HG02571 (cell line): ENCODE measurements around the gene TMEM270.
"Not testable (repeated sequence)": the region's sequence is repeated elsewhere in the genome, so short reads cannot be mapped to it uniquely, and the experiment has no call there.

Experiments used
- ATAC-seq: cut with Tn5 transposase; IDR thresholded peaks from one replicate; pipeline ENCODE4 v1.9.1; 2021; ENCODE audit warnings: mild to moderate bottlenecking, moderate library complexity; ENCODE audit not compliant: unreplicated experiment

TMEM270 gene, protein sequence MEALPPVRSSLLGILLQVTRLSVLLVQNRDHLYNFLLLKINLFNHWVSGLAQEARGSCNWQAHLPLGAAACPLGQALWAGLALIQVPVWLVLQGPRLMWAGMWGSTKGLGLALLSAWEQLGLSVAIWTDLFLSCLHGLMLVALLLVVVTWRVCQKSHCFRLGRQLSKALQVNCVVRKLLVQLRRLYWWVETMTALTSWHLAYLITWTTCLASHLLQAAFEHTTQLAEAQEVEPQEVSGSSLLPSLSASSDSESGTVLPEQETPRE

DNA sequence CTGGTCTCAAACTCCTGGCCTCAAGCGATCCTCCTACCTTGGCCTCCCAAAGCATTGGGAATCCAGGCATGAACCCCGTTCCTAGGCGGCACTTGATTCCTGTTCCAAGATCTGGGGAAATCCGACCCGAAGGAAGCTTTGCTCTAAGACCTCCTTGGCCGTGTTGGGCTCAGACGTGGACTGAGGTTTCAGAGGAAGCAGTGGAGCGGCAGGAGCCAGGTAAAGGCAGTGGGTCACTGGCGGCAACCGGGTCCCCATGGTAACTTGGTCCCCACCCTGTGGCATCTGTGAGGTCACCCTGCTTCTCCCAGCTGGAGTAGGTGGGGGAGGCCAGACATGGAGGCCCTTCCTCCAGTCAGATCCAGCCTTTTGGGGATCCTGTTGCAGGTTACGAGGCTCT is at the start of gene TMEM270:
Gene TMEM270, plus strand, starts transcription at position 301 of the 400 bp plus-strand sequence. Its CDS starts 36 bp downstream, at position 337.
- ATAC-seq: no peak

DNA sequence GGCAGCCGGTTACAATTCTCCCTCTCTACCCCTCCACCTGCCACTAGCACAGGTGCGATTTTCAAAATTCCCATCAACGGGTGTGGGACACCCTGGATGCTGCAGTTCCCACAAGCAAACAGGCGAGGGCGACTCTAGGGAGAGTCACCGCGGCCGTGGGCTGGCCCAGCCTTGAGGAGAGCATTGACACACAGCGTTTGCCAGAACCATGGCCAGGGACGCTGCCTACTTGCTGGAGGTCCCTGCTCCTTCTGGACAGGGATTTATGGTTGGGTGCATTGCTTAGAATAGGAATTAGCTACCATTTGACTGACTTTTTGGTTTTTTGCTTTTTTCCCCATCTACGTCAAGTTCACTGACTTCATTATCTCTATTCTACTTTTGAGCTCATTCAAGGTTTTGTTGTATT is 49.2 kb upstream of the TMEM270 start:
- ATAC-seq: no peak

DNA sequence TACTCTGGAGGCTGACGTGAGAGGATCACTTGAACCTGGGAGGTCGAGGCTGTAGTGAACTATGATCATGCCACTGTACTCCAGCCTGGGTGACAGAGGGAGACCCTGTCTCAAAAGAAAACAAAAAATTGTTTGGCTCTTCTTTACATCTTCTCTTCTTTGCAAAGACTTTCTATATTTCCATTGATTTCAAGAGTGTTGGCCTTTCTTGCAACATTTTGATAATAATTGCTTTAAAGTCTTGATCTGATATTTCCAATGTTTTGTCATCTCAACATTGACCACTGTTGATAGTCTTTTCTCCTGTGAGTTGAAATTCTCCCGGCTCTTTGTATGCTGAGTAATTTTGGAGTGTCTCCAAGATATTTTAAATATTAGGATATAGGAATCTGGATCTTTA is 48.0 kb upstream of the TMEM270 start:
- ATAC-seq: no peak

DNA sequence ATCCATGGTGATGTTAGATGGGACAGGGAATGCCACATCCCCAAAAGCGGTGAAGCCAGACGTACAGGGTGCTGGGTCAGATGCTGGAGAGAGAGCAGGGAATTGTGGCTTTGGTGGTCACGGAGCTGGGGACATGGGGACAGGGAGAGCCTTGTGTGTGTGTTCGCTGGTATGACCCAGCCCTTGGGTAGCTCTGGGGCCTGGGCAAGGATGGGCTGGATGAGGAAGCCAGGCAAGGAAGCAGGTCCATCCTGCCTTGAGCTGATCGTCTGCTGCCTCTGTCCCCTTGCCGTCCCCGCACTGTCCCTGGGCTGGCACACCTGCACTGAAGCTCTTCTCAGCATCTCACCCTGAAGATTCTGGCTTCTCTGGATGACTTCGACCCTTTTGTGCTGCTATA is 45.5 kb upstream of the TMEM270 start:
- no peak for ATAC-seq

DNA sequence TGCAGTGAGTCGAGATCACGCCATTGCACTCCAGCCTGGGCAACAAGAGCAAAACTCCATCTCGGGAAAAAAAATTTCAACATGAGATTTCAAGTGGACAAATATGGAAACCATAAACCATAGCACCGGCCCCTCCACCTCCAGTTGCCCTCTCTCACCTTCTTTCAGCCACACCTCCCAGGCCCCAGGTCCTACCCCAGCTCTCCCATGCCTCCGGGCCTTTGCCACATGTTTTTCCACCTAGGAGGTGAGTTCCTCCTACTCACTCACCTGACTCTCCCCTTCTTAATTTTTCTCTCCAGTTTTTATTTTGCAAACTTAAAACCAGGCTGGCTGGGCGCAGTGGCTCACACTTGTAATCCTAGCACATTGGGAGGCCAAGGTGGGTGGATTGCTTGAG is 43.8 kb upstream of the TMEM270 start:
- ATAC-seq: no peak

DNA sequence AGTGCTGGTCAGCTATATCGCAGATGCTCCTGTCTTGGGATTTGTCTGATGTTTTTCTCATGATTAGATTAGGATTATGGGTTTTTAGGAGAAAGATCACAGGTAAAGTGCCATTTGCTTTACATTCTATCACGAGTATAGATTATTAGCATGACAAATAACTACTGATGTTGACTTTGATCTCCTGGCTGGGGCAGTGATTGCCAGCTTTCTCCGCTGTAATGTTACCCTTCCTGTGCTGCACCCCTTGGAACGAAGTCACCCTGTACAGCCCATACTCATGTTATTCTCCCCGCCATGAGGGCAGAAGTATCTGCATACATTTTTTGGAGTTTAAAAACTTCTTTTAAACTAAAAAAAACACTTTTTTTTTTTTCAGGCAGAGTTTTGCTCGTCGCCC is 40.9 kb upstream of the TMEM270 start:
- ATAC-seq: no peak

DNA sequence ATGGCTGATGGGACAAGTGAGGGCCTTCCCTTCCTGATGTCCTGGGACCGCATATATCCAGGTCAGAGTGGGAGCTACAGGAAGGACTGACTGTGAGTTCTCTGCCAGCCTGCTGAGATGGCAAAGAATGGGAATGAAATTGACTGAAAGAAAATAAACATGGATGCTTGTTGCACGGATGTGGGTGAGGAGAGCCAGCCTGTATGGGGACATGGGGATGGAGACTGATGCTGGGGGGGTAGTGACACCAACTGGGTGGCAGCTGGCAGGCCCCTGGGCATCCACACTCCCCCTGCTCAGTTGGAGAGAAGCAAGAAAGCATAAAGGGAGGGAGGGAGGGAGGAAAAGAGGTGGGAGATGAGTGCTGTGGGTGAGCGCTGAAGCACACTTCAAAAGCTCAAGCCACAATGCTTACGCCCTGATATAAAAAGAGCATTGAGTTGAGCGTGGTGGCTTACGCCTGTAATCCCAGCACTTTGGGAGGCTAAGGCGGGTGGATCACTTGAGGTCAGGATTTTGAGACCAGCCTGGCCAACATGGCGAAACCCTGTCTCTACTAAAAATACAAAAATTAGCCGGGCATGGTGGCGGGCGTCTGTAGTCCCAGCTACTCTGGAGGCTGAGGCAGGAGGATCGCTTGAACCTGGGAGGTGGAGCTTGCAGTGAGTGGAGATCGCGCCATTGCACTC is 39.2 kb upstream of the TMEM270 start:
- not testable (repeated sequence) for ATAC-seq

DNA sequence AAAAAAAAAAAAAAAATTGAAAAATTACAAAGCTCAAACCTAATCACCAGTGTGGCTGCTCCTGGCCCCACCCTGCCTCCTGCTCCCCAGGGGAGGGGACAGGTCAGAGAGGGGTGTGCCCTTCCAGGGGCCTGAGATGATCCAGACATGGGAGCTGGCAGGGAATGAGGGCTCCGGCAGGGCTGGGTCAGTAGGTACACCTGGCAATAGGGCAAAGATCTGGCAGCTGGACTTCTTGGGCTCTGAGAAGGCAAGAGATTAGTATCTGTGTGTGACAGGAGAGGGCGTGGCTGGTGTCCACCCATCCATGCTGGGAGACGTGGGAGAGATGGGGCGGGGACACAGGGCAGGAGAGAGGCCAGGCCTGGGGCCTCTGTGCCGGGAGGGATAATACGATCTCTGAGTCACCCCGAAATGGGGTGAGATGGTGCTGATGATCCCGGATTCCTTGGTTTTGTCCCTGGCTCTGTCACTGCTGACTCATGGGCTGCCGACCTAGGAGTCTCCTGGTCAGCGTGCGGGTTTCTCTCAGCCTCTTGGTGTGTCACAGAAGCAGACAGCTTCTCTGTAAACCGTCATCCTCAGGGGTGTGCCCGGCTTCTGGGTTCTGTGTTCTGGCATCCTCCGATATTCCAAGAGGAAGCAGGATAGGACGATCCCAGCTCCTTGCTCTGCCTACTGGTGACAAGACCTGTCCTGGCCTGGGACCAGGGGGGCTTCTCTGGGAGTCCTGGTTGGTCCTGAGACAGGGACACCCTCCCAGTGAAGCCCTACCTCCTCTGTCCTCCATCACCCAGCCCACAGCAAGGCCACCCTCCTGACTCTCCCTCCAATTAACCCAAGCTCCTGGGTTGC is 38.4 kb upstream of the TMEM270 start:
- ATAC-seq: no peak

DNA sequence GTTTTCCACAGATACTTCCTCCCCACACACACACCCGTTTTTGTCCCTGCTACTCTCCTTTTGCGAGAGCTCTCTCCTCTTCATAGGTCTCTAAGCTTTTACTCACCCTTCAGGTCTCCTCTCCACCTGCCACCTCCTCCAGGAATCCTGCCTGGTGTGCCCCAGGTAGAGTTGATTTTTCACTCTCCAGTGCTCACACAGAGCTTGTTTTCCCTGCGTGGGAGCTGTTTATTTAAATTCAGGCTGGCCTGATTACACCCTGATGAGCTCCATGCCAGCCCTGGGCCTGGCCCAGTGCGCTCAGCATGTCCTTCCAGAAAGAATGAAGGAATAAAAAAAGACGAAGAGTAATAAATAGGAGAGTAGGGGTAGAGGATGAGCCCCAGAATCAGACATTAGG is 37.7 kb upstream of the TMEM270 start:
- no peak for ATAC-seq

DNA sequence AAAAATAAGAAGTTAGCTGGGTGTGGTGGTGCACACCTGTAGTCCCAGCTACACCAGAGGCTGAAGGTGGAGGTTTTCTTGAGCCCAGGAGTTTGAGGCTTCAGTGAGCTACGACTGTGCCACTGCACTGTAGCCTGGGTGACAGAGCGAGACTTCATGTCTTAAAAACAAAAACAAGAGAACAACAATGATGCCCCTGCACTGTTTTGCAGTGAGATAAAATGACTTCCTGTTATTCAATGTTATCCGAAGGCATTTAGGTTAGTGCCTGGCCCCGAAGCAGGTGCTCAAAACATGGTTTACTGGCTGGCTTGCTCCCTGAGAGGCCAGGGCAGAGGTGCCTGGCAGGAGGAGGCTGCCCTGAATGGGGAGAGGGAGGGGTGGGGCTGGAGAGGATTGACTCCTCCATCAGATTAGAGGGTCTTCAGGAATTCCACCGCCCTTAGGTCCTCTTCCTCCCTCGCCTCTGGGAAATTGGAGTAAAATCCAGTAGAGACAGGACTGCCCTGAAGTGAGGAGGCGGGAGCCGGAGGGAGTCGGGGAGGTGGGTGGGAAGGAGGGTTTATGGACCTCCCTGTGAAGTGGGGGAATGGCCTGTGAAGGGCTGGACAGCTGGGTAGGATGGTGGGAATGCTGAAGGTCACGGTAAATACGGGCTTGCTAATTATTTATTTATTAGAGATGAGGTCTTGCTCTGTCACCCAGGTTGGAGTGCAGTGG is 36.9 kb upstream of the TMEM270 start:
- no peak for ATAC-seq

DNA sequence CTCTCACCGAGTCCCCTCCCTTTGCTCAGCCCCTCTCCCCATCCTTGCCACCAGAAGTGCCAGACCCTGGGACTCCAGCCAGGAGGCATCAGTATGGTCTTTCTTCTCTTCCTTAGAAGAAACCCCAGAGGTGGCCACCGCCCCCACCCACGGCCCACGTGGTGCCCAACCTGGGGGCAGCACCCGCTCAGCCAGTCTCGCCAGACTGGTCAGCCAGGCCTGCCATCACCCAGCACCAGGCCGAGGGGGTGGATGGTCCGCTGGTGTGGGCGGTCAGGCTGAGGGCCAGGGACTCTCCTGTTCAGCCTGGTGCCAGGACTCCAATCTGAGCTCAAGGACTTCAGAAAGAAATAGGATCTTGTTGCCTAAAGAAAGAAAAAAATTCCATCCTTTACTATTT is 36.0 kb upstream of the TMEM270 start:
- ATAC-seq: no peak

DNA sequence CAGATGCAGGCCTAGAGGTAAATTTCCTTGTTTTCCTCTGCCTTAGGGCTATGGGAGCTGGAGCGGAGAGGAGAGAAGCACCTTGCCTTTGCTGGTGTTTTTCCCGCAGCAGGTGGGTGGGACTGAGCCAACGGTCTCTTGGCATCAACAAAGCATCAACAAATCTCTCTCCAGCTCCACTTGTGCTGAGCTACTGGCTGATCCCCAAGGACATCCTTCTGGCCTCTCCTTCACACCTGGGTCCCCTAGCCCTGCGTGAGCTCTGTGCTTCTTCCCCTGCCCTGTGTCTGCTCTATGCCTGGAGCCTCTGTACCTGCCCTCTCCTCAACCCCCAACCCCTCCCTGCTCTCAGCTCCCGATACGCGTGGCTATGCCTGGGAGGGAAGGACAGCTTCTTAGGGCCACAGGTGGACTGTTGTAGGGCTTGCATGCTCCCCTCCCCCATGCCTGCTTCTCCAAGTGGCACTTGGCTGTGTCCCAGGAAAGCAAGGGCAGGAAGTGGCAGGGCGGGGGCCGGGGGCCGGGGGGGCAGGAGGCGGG is 33.3 kb upstream of the TMEM270 start:
- no peak for ATAC-seq

DNA sequence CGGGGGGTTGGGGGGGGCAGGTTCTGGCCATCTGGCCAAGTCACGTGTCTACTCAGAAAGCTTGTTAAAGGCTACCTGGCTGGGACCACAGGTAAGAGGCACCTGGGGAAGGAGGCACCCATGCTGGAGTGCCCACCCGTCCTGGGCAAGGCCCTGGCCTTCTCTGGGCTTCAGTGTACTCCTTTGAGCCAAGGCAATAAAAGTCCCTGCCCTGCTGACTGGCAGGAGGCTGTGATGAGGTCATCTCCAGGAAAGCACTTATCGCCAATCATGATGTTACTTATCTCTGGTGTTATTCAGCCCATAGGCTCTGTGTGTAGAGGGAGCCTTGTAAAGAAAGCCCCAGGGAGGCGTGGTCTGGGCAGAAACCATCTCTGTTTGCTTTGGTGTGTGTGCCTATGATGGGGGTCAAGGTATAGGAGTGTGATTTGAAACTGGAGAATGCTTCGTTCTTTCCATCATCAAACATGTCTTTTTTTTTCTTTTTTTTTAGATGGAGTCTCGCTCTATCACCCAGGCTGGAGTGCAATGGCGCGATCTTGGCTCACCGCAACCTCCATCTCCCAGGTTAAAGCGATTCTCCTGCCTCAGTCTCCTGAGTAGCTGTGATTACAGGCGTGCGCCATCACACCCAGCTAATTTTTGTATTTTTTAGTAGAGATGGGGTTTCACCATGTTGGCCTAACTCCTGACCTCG is 32.7 kb upstream of the TMEM270 start:
- no peak for ATAC-seq

DNA sequence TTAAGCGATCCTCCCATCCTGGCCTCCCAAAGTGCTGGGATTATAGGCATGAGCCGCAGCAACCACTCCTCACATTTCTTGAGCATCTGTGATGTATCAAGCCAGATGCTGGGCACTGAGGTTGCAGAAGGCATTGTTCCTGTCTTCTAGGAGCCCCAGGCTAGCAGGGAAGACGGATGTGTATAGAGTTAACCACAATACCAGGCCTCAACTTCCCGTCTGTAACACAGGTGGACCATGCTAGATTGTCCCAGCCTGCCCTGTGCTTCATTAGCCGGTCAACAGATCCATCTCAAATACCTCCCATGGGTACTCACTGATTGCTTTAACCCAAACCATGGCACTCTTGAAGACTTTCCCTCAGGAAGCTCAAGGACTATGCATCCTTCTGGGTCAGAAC is 32.0 kb upstream of the TMEM270 start:
- ATAC-seq: no peak

DNA sequence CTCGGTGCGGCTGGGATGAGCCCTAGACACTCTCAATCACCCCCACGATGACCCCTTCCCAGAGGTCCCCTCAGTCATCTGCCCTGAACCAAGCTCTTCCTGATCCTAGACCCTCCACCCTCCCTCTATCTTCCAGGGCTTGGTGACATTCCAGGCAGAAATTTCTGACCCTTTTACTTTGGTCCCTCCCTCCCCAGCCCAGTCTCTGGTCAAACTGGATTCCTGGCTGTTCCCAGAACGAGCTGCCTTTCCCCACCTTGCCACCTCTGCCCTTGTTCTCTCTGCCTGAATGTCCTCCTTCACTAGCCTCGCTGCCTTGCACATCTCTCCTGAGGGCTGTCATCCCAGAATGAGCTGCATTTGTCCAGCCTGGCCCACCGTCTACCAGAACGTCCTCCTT is 31.5 kb upstream of the TMEM270 start:
- ATAC-seq: no peak

DNA sequence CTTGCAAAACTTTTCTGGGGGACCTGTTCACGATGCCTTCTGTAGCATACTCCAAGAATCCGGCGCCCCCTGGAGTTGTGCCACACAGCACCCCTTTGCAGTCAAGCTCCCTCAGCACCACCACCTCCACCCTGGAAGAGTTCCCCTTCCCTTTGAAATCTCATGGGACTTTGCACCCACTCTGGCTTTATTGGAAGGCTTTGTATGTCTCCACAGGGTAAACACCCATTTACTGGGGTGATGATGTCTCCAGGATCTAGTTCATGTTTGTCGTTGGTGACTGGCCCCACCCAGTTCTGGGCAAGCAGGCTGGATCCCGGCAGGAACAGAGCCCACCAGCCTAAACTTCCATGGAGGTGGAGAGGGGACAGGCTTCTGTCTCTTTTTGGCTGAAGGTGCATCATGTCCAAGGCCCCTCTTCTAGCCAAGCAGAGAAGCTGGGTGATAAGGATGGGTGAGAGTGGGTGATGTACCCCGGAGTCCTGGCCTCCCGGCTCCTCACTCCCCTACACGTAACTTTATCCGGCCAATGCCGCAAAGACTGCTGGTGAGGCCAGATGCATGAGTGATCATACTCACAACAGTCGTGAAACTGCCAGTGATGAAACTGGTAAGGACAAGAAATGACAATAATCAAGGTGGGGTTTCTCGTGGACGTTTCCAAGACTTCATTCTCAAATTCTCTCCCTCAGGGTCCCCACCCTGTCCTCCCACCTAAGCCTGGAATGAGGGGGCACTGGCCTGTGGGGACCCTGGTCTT is 30.9 kb upstream of the TMEM270 start:
- ATAC-seq: no peak

DNA sequence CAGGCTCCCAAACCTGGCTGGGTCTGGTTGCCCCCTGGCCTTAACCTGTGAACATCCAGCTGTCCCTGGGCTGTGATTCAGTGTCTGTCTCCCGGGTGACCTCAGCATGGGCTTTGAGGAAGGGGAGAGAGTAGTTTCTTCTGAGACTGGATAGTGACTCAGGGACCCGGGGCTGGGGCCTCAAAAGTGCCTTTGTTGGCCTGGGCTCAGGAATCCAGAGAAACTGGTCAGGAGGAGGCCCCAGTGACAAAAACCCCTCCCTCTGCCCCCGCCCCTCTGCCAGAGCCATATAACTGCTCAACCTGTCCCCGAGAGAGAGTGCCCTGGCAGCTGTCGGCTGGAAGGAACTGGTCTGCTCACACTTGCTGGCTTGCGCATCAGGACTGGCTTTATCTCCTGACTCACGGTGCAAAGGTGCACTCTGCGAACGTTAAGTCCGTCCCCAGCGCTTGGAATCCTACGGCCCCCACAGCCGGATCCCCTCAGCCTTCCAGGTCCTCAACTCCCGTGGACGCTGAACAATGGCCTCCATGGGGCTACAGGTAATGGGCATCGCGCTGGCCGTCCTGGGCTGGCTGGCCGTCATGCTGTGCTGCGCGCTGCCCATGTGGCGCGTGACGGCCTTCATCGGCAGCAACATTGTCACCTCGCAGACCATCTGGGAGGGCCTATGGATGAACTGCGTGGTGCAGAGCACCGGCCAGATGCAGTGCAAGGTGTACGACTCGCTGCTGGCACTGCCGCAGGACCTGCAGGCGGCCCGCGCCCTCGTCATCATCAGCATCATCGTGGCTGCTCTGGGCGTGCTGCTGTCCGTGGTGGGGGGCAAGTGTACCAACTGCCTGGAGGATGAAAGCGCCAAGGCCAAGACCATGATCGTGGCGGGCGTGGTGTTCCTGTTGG is 30.0 kb upstream of the TMEM270 start, which contains the start of gene CLDN4:
Gene CLDN4, plus strand, starts transcription at position 316 of the 903 bp plus-strand sequence. Its CDS starts 206 bp downstream, at position 522.
- ATAC-seq: no peak

DNA sequence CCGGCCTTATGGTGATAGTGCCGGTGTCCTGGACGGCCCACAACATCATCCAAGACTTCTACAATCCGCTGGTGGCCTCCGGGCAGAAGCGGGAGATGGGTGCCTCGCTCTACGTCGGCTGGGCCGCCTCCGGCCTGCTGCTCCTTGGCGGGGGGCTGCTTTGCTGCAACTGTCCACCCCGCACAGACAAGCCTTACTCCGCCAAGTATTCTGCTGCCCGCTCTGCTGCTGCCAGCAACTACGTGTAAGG is 29.4 kb upstream of the TMEM270 start:
- ATAC-seq: no peak
